K562 (cell line): ENCODE results near the gene CEP43. TPM values are rescaled to one million over a fixed set of nuclear protein-coding genes. Genes with fewer than 3 reads are reported as not detected.

Source experiments
- ETV1 ChIP-seq: fragments of 450-650 bp; conservative IDR thresholded peaks from 2 replicates; pipeline ENCODE4 v1.6.1; 2016; ENCODE audit warnings: missing genetic modification characterization, control low read depth, low read depth, missing compliant biosample characterization
- HDAC8 ChIP-seq: fragments of 450-650 bp; IDR thresholded peaks from 2 replicates; pipeline ENCODE4 v1.6.1; 2016; ENCODE audit warnings: mild to moderate bottlenecking, missing genetic modification characterization, moderate library complexity, missing compliant biosample characterization
- KLF13 ChIP-seq: fragments of 450-650 bp; IDR thresholded peaks from 2 replicates; pipeline ENCODE4 v1.6.1; 2016; ENCODE audit warnings: missing genetic modification characterization, low read depth, mild to moderate bottlenecking, missing compliant biosample characterization, moderate library complexity, borderline replicate concordance
- MAZ ChIP-seq, 2 experiments: fragments of 450-650 bp in 1 of 2; sonication (generic) in 1 of 2; formaldehyde crosslinking; IDR thresholded peaks in 1 of 2; conservative IDR thresholded peaks in 1 of 2; 2 replicates each; pipeline versions ENCODE4 v1.4.0 to v1.5.0; 2020; ENCODE audit warnings: mild to moderate bottlenecking in 1 of 2, missing genetic modification reagents in 1 of 2
- NCOA4 ChIP-seq: fragments of 450-650 bp; IDR thresholded peaks from 2 replicates; pipeline ENCODE4 v1.6.1; 2018; ENCODE audit warnings: mild to moderate bottlenecking; ENCODE audit not compliant: partially characterized antibody
- NR2C2 ChIP-seq, 2 experiments: fragments of 200-800 bp in 1 of 2; sonication (Bioruptor generic) in 1 of 2; sonication (generic) in 1 of 2; formaldehyde crosslinking in 1 of 2; IDR thresholded peaks; 2 replicates each; pipeline versions ENCODE4 v1.6.1 to v1.8.0; 2016 to 2022; ENCODE audit warnings: mild to moderate bottlenecking in 1 of 2, missing compliant biosample characterization in 1 of 2, missing genetic modification characterization in 1 of 2, missing genetic modification reagents in 1 of 2
- RUNX1 ChIP-seq: sonication (generic); IDR thresholded peaks from 2 replicates; pipeline ENCODE4 v1.6.1; 2016; ENCODE audit warnings: antibody characterized with exemption, low read depth
- SAFB2 ChIP-seq: fragments of 200-400 bp; formaldehyde crosslinking; IDR thresholded peaks from 2 replicates; pipeline ENCODE4 v1.6.1; 2018; ENCODE audit warnings: borderline replicate concordance, low read length, low read depth, moderate library complexity; ENCODE audit not compliant: severe bottlenecking
- SMAD3 ChIP-seq: fragments of 450-650 bp; formaldehyde crosslinking; conservative IDR thresholded peaks from 2 replicates; pipeline ENCODE4 v1.4.0; 2020; ENCODE audit warnings: mild to moderate bottlenecking
- XRCC5 ChIP-seq: fragments of 200-400 bp; formaldehyde crosslinking; IDR thresholded peaks from 2 replicates; pipeline ENCODE4 v1.6.1; 2017; ENCODE audit warnings: low read depth, mild to moderate bottlenecking, low read length
- ZBTB34 ChIP-seq: fragments of 250-450 bp; sonication (Bioruptor Pico); IDR thresholded peaks from 2 replicates; pipeline ENCODE4 v1.8.0; 2021; ENCODE audit warnings: mild to moderate bottlenecking, moderate library complexity
- ZNF124 ChIP-seq: sonication (generic); formaldehyde crosslinking; IDR thresholded peaks from 2 replicates; pipeline ENCODE4 v1.8.1; 2022; ENCODE audit warnings: missing genetic modification reagents
- ZNF644 ChIP-seq: fragments of 200-800 bp; sonication (Bioruptor generic); IDR thresholded peaks from 2 replicates; pipeline ENCODE4 v1.6.1; 2016; ENCODE audit warnings: low read depth, missing genetic modification characterization, missing compliant biosample characterization
- ZNF75A ChIP-seq: fragments of 450-650 bp; formaldehyde crosslinking; IDR thresholded peaks from 2 replicates; pipeline ENCODE4 v1.4.0; 2020; ENCODE audit warnings: mild to moderate bottlenecking
- polyA plus RNA-seq, 8 experiments: library from polyadenylated mRNA; depleted of rRNA in 4 of 8; stranded (reverse) in 5 of 8; unstranded in 3 of 8; fragments of >200 nt; fragmentation: Nextera tagmentation in 2 of 8; fragmentation: Illumina TruSeq in 1 of 8; extraction: Ambion mirVana in 2 of 8; extraction: Trizol in 1 of 8; gene quantifications; 2 replicates each; pipeline versions ENCODE4 v1.2.1 to v1.2.3, GENCODE V29; 2011 to 2014; ENCODE audit warnings: inconsistent platforms in 1 of 8, missing spikeins in 1 of 8
- total RNA-seq, 7 experiments: library from RNA; depleted of rRNA in 6 of 7; stranded (reverse); fragments of >200 nt in 6 of 7; fragmentation: Illumina TruSeq in 2 of 7; extraction: Trizol in 2 of 7; gene quantifications; 2 replicates each; pipeline versions ENCODE4 v1.2.1 to v1.2.3, GENCODE V29; 2011 to 2021; ENCODE audit warnings: low replicate concordance in 1 of 7
- TF ChIP-seq, protein P1 (sequence below): sonication (generic); formaldehyde crosslinking; IDR thresholded peaks from 2 replicates; pipeline ENCODE4 v1.8.0; 2022; ENCODE audit warnings: missing genetic modification reagents, mild to moderate bottlenecking, borderline replicate concordance
- TF ChIP-seq, protein P2 (sequence below): fragments of 150-350 bp; IDR thresholded peaks from 2 replicates; pipeline ENCODE4 v1.6.1; 2014; ENCODE audit warnings: low read depth, mild to moderate bottlenecking, low read length, borderline replicate concordance

CEP43 gene
- total and polyA plus RNA-seq, 9 of the 15 experiments (the other 6 are each of a cell fraction or from before 2014, with no cell fraction given): 15.2 to 55.7 (median 47.4) TPM

GRCh38 chr6:166998256-166999144 is 697 bp upstream of the CEP43 start (continued):
- TF ChIP-seq ZBTB34 (no peak), ZNF644 (tag) (no peak), RUNX1 (no peak), MAZ (CRISPR knock-in tag; conservative IDR thresholded peaks at IDR 0.05 in 1 of 2, IDR thresholded peaks at IDR 0.05 in 1 of 2) (peak; percentile 13 to 44; a peak in 1 of 4 replicates), ZNF75A (no peak), HDAC8 (tag) (no peak), SAFB2 (no peak), ZNF124 (CRISPR knock-in tag) (no peak), NR2C2 (CRISPR knock-in tag; IDR thresholded peaks at IDR 0.05) (peak; percentile 3; the same call in 1 of the 2 replicates), NR2C2 (tag; IDR thresholded peaks at IDR 0.05) (no peak), KLF13 (tag) (no peak), NCOA4 (no peak), SMAD3 (CRISPR knock-in tag) (no peak), ETV1 (no peak), XRCC5 (0 out of 2 replicates have a peak, but pooled peaks have one; percentile 46)
- TF ChIP-seq, protein P1, sequence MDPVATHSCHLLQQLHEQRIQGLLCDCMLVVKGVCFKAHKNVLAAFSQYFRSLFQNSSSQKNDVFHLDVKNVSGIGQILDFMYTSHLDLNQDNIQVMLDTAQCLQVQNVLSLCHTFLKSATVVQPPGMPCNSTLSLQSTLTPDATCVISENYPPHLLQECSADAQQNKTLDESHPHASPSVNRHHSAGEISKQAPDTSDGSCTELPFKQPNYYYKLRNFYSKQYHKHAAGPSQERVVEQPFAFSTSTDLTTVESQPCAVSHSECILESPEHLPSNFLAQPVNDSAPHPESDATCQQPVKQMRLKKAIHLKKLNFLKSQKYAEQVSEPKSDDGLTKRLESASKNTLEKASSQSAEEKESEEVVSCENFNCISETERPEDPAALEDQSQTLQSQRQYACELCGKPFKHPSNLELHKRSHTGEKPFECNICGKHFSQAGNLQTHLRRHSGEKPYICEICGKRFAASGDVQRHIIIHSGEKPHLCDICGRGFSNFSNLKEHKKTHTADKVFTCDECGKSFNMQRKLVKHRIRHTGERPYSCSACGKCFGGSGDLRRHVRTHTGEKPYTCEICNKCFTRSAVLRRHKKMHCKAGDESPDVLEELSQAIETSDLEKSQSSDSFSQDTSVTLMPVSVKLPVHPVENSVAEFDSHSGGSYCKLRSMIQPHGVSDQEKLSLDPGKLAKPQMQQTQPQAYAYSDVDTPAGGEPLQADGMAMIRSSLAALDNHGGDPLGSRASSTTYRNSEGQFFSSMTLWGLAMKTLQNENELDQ (CRISPR knock-in tag): no peak
- TF ChIP-seq, protein P2, sequence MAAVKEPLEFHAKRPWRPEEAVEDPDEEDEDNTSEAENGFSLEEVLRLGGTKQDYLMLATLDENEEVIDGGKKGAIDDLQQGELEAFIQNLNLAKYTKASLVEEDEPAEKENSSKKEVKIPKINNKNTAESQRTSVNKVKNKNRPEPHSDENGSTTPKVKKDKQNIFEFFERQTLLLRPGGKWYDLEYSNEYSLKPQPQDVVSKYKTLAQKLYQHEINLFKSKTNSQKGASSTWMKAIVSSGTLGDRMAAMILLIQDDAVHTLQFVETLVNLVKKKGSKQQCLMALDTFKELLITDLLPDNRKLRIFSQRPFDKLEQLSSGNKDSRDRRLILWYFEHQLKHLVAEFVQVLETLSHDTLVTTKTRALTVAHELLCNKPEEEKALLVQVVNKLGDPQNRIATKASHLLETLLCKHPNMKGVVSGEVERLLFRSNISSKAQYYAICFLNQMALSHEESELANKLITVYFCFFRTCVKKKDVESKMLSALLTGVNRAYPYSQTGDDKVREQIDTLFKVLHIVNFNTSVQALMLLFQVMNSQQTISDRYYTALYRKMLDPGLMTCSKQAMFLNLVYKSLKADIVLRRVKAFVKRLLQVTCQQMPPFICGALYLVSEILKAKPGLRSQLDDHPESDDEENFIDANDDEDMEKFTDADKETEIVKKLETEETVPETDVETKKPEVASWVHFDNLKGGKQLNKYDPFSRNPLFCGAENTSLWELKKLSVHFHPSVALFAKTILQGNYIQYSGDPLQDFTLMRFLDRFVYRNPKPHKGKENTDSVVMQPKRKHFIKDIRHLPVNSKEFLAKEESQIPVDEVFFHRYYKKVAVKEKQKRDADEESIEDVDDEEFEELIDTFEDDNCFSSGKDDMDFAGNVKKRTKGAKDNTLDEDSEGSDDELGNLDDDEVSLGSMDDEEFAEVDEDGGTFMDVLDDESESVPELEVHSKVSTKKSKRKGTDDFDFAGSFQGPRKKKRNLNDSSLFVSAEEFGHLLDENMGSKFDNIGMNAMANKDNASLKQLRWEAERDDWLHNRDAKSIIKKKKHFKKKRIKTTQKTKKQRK: no peak
